Brain pericyte (primary cell): Measurements from ENCODE around the gene CRB2.
"Not testable (repeated sequence)": the region's sequence is repeated elsewhere in the genome, so short reads cannot be mapped to it uniquely, and the experiment has no call there.

Source experiments
- DNase-seq: peaks from one replicate; pipeline ENCODE4 v3.0.0-alpha.2; 2012; ENCODE audit warnings: low read depth, low spot score

The CRB2 gene

DNA sequence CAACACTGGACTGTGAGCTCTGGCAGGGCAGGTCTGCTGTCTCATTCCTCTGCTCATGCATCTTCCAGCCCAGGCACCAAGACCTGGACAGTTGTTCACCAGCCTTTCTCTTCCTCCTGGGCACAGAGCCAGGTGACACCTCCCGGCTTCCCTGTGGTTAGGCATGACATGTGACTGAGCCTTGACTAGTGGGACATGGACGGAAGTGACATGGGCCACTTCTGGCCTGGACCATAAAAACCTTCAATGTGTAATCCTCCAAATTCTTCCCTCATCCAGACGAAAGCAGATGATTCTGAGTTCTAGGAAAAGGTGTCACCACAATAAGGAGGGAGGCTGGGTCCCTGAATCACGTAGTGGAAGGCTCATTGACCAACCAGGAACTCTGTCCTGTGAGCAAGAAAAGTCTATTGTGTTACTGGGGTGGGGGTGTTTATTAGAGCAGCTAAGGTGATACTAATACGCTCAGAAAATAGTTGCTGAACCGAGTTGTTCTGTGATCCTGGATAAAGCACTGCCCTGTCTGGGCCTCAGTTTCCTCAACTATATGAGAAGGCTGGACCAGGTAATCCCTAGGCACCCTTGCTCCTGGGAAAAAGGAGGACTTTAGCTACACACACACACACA, 26.6 kb upstream of the CRB2 start:
- DNase-seq, result no peak

DNA sequence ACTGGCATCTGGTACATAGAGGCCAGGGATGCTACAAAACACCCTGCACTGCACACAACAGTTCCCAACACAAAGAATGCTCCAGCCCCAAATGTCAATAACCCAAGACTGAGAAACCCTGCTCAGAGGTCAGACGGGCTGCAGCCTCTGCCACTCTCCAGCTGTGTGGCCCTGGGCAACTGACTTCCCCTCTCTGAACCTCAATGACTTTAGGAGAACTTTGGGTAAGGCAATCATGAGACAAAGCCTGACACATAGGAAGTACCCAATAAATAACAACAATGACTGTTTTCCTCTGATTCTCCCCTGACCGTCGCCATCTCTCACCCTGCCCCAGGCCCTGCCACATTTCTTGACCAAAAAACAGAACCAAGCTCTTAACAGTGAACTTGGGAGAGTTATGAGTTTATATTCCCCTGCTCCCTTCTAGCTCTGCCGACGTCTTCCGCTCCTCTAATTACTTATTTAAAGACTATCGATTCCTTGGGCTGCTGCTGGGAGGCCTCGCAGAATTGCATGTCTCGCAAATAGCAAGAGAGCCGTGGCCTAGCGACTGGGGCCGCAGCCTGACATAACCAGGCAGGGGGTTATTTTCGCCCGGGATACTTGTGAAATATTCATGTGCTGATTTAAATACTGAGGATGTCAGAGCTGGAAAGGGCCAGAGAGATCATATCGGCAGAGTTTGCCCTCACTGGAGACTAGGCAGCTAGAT, 24.5 kb upstream of the CRB2 start:
- DNase-seq, result no peak

DNA sequence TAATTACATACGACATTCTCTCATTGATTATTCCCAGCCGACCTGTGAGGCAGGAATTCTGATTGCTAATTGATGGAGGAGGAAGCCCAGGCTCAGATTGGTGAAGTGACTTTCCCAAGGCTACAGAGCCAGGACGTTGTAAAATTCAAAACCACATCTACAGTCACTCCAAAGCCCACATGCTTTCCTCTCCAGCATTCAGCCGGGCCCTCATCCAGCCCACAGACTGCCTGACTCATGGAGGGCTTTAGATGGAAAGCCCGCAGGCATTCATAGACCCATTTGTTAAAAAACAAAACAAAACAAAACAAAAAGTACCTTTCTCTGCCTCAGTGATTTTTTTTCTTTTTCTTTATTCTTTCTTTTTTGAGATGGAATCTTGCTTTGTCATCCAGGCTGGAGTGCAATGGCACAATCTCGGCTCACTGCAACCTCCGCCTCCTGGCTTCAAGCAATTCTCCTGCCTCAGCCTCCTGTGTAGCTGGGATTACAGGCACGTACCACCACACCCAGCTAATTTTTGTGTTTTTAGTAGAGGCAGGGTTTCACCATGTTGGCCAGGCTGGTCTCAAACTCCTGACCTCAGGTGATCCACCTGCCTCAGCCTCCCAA, 22.8 kb upstream of the CRB2 start:
- DNase-seq, result not testable (repeated sequence)

DNA sequence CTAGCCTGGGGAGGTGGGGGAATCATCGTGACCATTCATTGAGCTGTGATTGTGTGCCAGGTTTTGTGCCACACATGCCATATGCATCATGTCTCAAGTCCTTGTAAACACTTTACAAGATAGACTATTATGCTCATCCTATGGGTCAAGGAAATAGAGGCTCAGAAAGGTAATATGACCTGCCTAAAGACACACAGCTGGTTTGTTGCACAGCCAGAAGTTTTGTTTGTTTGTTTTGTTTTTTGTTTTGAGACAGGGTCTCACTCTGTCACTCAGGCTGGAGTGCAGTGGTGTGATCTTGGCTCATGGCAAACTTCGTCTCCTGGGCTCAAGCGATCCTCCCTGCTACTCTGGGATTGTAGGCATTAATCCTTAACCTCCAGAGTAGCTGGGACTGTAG, 21.4 kb upstream of the CRB2 start:
- no peak for DNase-seq

- DNase-seq, result no peak
These were observed 20.6 kb upstream of the CRB2 start for GRCh38 chr9:123335193-123335985.

- no peak for DNase-seq
These were observed 20.0 kb upstream of the CRB2 start for GRCh38 chr9:123335986-123336329.

DNA sequence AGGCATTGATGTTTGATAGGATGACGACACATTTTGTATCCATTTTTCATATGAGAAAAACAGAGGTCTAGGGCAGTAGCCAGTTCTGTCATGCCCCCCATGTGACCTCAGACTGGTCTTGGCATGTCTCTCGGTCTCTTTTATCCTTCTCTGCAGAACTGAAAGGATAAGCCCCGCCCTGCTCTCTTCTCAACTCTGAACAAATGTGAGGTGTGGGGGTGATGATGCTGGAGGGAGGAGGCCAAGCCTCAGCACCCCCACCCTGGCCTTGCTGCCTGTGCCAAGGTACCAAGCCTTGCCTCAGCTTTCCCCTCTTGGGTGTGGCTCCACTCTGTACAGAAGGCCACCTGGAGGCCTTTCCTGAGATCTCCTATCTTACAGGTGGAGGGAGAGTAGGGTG, 19.5 kb upstream of the CRB2 start:
- DNase-seq, result no peak

GRCh38 chr9:123336959-123337358, 19.0 kb upstream of the CRB2 start:
- DNase-seq, result no peak

GRCh38 chr9:123337971-123338370, 18.0 kb upstream of the CRB2 start:
- DNase-seq, result no peak

- DNase-seq, result no peak
These were observed 17.0 kb upstream of the CRB2 start for GRCh38 chr9:123338710-123339665.

- no peak for DNase-seq
These were observed 16.1 kb upstream of the CRB2 start for GRCh38 chr9:123339666-123340510.

- no peak for DNase-seq
These were observed 14.2 kb upstream of the CRB2 start for GRCh38 chr9:123341816-123342215.

DNA sequence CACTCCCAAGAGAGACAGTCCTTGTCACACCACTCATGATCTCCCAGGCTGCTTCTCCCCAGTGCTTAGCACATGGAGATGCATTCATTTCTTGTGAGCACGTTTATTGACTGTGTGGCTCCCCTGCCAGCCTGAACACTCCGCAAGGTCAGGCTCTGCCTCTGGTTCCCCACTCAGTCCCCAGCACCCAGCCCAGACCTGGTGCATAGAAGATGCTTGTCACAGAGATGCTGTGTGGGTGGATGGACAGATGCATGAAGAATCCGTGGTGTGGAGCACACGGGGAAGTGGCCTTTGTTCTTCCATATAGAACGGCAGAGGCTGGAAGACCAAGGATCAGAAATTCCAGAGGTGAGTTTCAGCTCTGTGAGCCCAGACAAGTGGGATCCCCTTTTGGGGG, 13.8 kb upstream of the CRB2 start:
- no peak for DNase-seq

- DNase-seq, result no peak
These were observed 12.4 kb upstream of the CRB2 start for GRCh38 chr9:123343443-123344191.

- DNase-seq, result no peak
These were observed 11.6 kb upstream of the CRB2 start for GRCh38 chr9:123344192-123344949.

DNA sequence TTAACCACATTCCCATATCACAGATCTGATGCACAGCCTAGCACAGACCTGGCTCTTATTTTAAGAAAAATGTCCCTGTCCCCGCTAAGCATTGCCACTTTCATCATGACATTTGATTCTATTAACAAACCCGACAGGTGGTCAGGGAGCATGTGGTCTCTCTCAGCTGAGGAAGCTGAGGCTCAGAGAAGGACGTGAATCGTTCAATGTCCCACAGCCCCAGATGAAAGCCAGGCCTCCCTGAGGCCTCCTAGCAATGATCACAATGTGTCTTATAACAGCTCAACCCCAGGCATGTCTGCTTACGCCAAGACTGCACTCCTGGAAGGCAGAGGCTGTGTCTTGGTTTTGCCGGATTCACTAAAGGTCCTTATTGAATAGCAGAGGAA, 10.4 kb upstream of the CRB2 start:
- DNase-seq, result no peak

- DNase-seq, result no peak
These were observed 10.0 kb upstream of the CRB2 start for GRCh38 chr9:123346026-123346425.

- DNase-seq, result no peak
These were observed 9.2 kb upstream of the CRB2 start for GRCh38 chr9:123346826-123347225.
